OCI-LY1 (cell line): ENCODE data around the gene LMTK2.

Source experiments
- H2AFZ ChIP-seq: fragments of 200-600 bp; sonication (generic), shearing (Covaris generic); 2 replicates; pipeline ENCODE4 v1.6.0; 2014; ENCODE audit warnings: antibody characterized with exemption, mild to moderate bottlenecking, low read length
- H3F3A ChIP-seq: fragments of 200-600 bp; sonication (generic), shearing (Covaris generic); 2 replicates; pipeline ENCODE4 v1.6.0; 2014; ENCODE audit warnings: mild to moderate bottlenecking, antibody characterized with exemption, low read length, moderate library complexity; ENCODE audit not compliant: insufficient read depth
- H3K27ac ChIP-seq: fragments of 200-600 bp; sonication (generic); 2 replicates; pipeline ENCODE4 v1.5.1; 2014; ENCODE audit warnings: low read length, mixed run types, mild to moderate bottlenecking, low read depth; ENCODE audit not compliant: poor library complexity, severe bottlenecking
- H3K27me3 ChIP-seq: fragments of 200-600 bp; sonication (generic); 2 replicates; pipeline ENCODE4 v1.6.0; 2014; ENCODE audit warnings: antibody characterized with exemption, mild to moderate bottlenecking, low read length, moderate library complexity; ENCODE audit not compliant: insufficient read depth
- H3K36me3 ChIP-seq: fragments of 200-600 bp; sonication (generic); 2 replicates; pipeline ENCODE4 v1.6.1; 2014; ENCODE audit warnings: mild to moderate bottlenecking, antibody characterized with exemption, low read length, moderate library complexity, mixed read lengths; ENCODE audit not compliant: insufficient read depth
- H3K4me1 ChIP-seq: fragments of 200-600 bp; sonication (generic); 2 replicates; pipeline ENCODE4 v1.5.1; 2014; ENCODE audit warnings: mild to moderate bottlenecking, low read length, moderate library complexity; ENCODE audit not compliant: insufficient read depth, severe bottlenecking
- H3K4me2 ChIP-seq: fragments of 200-600 bp; sonication (generic), shearing (Covaris generic); 2 replicates; pipeline ENCODE4 v1.6.1; 2014; ENCODE audit warnings: low read length
- H3K4me3 ChIP-seq: fragments of 200-600 bp; sonication (generic); 2 replicates; pipeline ENCODE4 v1.5.1; 2014; ENCODE audit warnings: low read length, low read depth, mild to moderate bottlenecking, mixed read lengths; ENCODE audit not compliant: poor library complexity, severe bottlenecking
- H3K79me2 ChIP-seq: fragments of 200-600 bp; shearing (Covaris generic); 2 replicates; pipeline ENCODE4 v1.6.1; 2016; ENCODE audit warnings: mixed run types, low read length, mixed read lengths; ENCODE audit not compliant: insufficient read depth
- H3K9ac ChIP-seq: fragments of 200-600 bp; sonication (generic), shearing (Covaris generic); 2 replicates; pipeline ENCODE4 v1.6.1; 2014; ENCODE audit warnings: mild to moderate bottlenecking, low read length, mixed read lengths
- H3K9me2 ChIP-seq: fragments of 200-600 bp; sonication (generic), shearing (Covaris generic); 2 replicates; pipeline ENCODE4 v1.6.1; 2014; ENCODE audit warnings: low read depth, mild to moderate bottlenecking, low read length, mixed read lengths
- H3K9me3 ChIP-seq: fragments of 200-600 bp; shearing (Covaris generic); 2 replicates; pipeline ENCODE4 v1.6.1; 2014; ENCODE audit warnings: low read length, mixed read lengths
- H4K20me1 ChIP-seq: fragments of 200-600 bp; sonication (generic), shearing (Covaris generic); 2 replicates; pipeline ENCODE4 v1.6.0; 2016; ENCODE audit warnings: mild to moderate bottlenecking, low read length; ENCODE audit not compliant: insufficient read depth
- CTCF ChIP-seq: fragments of 200-600 bp; sonication (generic), shearing (Covaris generic); IDR thresholded peaks from 2 replicates; pipeline ENCODE4 v1.5.1; 2017; ENCODE audit warnings: mild to moderate bottlenecking, antibody characterized with exemption, low read length, moderate library complexity, mixed read lengths
- EZH2 ChIP-seq: fragments of 200-600 bp; sonication (generic), shearing (Covaris generic); IDR thresholded peaks from 2 replicates; pipeline ENCODE4 v1.8.0; 2017; ENCODE audit warnings: borderline replicate concordance, mixed run types, mild to moderate bottlenecking, antibody characterized with exemption, low read length, moderate library complexity, mixed read lengths

Gene LMTK2

GRCh38 chr7:98084631-98085030 lies 22.0 kb upstream of the LMTK2 start:
- Histone ChIP-seq H3F3A (no peaks in the 10 kb centered on the region), H3K4me3 (no peak overlapping the region), H3K9me3 (no peaks in the 10 kb centered on the region), H3K36me3 (no peaks in the 10 kb centered on the region), H3K27ac (no peak overlapping the region), H4K20me1 (no peaks in the 10 kb centered on the region), H3K9ac (no peak overlapping the region), H3K4me2 (no peak overlapping the region), H3K27me3 (no peaks in the 10 kb centered on the region), H3K9me2 (no peaks in the 10 kb centered on the region), H2AFZ (no peak overlapping the region), H3K4me1 (no peaks in the 10 kb centered on the region), H3K79me2 (no peaks in the 10 kb centered on the region)
- no peak for TF ChIP-seq EZH2
- TF ChIP-seq CTCF: no peak

- no peaks in the 10 kb centered on the region for H3K36me3 ChIP-seq
- TF ChIP-seq CTCF (no peak), EZH2 (no peak)
- no peaks in the 10 kb centered on the region for H3F3A ChIP-seq
- no peaks in the 10 kb centered on the region for H3K4me1 ChIP-seq
- no peak overlapping the region for H3K4me2 ChIP-seq
- H3K9me2 ChIP-seq: no peaks in the 10 kb centered on the region
- no peaks in the 10 kb centered on the region for H3K27me3 ChIP-seq
- H3K9ac ChIP-seq: no peak overlapping the region
- no peak overlapping the region for H3K4me3 ChIP-seq
- no peaks in the 10 kb centered on the region for H4K20me1 ChIP-seq
- H3K27ac ChIP-seq: no peak overlapping the region
- no peak overlapping the region for H2AFZ ChIP-seq
- no peaks in the 10 kb centered on the region for H3K9me3 ChIP-seq
- H3K79me2 ChIP-seq: no peaks in the 10 kb centered on the region
Observed at GRCh38 chr7:98085674-98086073, 21.0 kb upstream of the LMTK2 start.

GRCh38 chr7:98086281-98086718 lies 20.4 kb upstream of the LMTK2 start:
- no peak for TF ChIP-seq CTCF
- no peak for TF ChIP-seq EZH2
- Histone ChIP-seq H3K36me3 (no peaks in the 10 kb centered on the region), H3K4me2 (no peak overlapping the region)

More at GRCh38 chr7:98086281-98086718, 20.4 kb upstream of the LMTK2 start:
- Histone ChIP-seq H4K20me1 (no peaks in the 10 kb centered on the region), H3K4me1 (no peaks in the 10 kb centered on the region), H2AFZ (no peak overlapping the region), H3K4me3 (no peak overlapping the region), H3K27ac (no peak overlapping the region), H3K27me3 (no peaks in the 10 kb centered on the region), H3K9ac (no peak overlapping the region), H3K9me3 (no peaks in the 10 kb centered on the region), H3K9me2 (no peaks in the 10 kb centered on the region), H3F3A (no peaks in the 10 kb centered on the region), H3K79me2 (no peaks in the 10 kb centered on the region)
